GDM1 (cell line): ENCODE measurements around the gene CTCFL.

Experiments
- DNase-seq: peaks from one replicate; lab custom pipeline; 2025; lab: John Stamatoyannopoulos, UW

Gene CTCFL

GRCh38 chr20:57524511-57525176 is at the start of gene CTCFL:
TSS of gene CTCFL (minus strand) at chr20:57525140. CDS start at chr20:57524205, 935 bp downstream.
- DNase-seq: no peak

- DNase-seq: no peak
Measured at GRCh38 chr20:57573894-57574293, 49.0 kb upstream of the CTCFL start.

- DNase-seq: no peak
Measured at GRCh38 chr20:57573242-57573641, 48.3 kb upstream of the CTCFL start.

- DNase-seq: no peak
Measured at GRCh38 chr20:57571782-57572416, 47.0 kb upstream of the CTCFL start.

- no peak for DNase-seq
Measured at GRCh38 chr20:57570920-57571319, 46.0 kb upstream of the CTCFL start.

GRCh38 chr20:57570145-57570850 is 45.4 kb upstream of the CTCFL start:
- DNase-seq: no peak

- no peak for DNase-seq
Measured at GRCh38 chr20:57568960-57569359, 44.0 kb upstream of the CTCFL start.

- DNase-seq: no peak
Measured at GRCh38 chr20:57568088-57568896, 43.4 kb upstream of the CTCFL start.

- no peak for DNase-seq
Measured at GRCh38 chr20:57567471-57568079, 42.6 kb upstream of the CTCFL start.

- no peak for DNase-seq
Measured at GRCh38 chr20:57566803-57567459, 42.0 kb upstream of the CTCFL start.

GRCh38 chr20:57566399-57566798 is 41.5 kb upstream of the CTCFL start:
- DNase-seq: no peak

- no peak for DNase-seq
Measured at GRCh38 chr20:57564951-57565642, 40.2 kb upstream of the CTCFL start.

GRCh38 chr20:57564180-57564802 is 39.4 kb upstream of the CTCFL start:
- DNase-seq: no peak

GRCh38 chr20:57563522-57563921 is 38.6 kb upstream of the CTCFL start:
- DNase-seq: no peak

GRCh38 chr20:57562541-57563465 is 37.9 kb upstream of the CTCFL start:
- no peak for DNase-seq

- no peak for DNase-seq
Measured at GRCh38 chr20:57561356-57562279, 36.7 kb upstream of the CTCFL start.

- no peak for DNase-seq
Measured at GRCh38 chr20:57560554-57561355, 35.8 kb upstream of the CTCFL start, which contains the start of gene PCK1. TSS of gene PCK1 (plus strand) at chr20:57561110. CDS start at chr20:57561412, 302 bp downstream.
